HG03097 (cell line): ENCODE data around the gene PGC.

Experiments
- ATAC-seq: cut with Tn5 transposase; IDR thresholded peaks from one replicate; pipeline ENCODE4 v1.9.1; 2021; ENCODE audit not compliant: unreplicated experiment, low FRiP score

Gene PGC

DNA sequence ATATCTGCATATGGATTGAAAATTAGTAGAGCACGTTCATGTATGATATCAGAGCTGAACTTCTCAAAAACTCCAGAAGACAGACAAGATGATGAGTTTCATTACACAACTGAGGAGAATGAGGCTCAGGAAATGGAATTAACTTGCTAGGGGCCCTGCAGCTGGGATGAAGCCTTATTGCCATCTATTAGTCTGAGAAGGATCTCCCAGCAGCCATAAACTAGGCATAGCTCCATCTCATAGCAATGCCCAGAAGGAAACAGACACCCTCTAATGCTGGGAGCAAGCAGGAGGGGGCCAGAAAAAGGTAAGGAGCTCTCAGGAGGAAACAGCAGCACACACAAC is 29.8 kb downstream of the PGC start:
- no peak for ATAC-seq

DNA sequence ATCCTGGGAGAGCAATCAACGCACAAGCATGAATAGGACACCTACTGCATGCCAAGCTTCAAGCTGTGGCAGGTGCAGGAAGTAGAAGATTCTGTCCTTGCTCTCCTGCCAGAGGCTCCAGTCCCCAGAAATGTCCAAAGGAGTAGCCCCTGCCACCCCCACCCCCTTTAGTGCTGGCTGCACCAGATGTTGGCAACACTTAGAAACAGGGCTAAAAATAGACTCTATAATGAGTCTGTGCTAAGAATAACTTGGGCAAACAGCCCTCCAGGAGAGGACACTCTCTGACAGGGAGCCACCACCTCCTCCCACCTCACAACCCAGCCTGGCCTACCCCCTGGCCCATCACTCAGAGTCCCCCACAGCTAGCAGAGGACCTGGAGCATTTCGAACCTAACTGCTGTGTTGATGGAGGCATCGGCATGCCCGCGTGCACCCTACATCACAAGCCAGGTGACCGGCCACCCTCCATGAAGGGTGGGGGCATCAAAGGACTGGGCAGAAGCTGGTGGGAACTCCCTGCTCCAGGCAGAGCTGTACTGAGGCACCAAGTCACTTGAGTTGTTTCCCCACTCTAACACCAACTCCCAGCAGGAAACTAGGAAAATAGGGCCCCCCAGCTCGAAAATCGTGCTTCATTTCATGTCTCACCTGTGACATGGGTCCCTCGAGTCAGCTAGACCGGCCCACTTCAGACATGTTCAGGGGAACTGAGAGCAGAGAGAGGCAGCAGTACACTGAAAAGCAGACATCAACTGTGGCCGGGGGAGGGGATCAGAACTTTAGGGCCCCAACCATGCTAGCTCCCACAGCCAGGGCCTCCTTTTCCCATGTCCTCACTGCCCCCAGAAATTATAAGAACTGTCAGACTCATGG is 30.4 kb downstream of the PGC start:
- no peak for ATAC-seq

- ATAC-seq, result no peak
These were observed 31.2 kb downstream of the PGC start for GRCh38 chr6:41715795-41716515.

DNA sequence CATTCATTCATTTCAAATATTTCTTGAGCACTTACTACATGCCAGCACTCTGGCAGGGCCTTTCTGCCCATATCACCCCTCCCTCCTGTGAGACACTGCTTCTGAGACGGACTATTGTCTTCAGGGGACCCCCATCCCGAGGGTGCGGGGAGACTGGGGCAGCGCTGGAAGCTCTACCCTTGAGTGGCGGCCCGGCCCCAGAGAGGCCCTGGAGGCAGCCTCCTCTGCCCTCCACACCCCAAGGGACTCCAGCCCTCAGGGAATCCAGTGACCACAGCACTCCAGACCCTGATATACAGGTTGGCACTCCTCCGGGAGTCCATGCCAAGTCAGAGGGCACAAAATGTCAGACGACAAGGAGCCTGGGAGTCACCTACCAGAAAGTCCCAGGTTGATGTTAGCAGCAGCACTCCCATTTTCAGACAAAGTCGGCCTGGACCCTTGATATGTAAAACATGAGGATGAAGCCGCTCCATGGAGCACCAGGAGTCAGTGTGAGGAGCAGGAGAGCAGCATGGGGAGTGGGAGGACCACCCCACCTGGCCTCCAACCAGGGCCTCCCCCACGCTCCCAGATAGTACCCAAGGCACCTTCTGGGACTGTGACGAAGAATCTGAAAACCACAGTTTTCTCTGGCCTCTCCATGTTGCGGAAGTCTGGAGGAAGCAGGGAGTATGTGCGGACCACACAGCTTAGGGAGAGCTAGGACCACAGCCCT is 32.5 kb downstream of the PGC start:
- no peak for ATAC-seq

GRCh38 chr6:41713650-41714291 is 33.4 kb downstream of the PGC start:
- ATAC-seq, result peak; percentile 58

- ATAC-seq, result peak; percentile 3
These were observed 34.0 kb downstream of the PGC start for GRCh38 chr6:41713159-41713649.

DNA sequence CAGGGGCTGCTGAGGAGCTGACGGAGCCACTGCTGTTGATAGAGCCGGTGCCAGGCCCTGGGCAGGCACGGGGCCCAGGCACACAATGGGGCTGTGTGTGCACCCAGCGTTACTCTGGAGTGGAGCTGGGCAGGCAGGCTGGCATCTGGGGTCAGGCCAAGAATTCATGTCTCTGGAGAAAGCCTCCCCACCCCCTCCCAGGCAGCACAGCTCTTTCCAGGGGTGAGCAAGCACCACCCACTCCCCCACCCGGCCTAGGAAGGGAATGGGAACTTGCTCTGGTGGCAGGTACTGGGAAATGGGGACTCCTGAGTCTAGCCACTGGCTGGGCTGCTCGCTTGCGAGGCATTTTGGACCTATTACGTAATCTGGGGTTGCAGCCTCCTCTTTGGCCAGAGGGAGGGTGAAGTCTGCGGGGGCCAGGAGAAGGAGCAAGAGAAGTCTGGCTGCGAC is 34.5 kb downstream of the PGC start:
- ATAC-seq, result no peak

- ATAC-seq, result no peak
These were observed 35.7 kb downstream of the PGC start for GRCh38 chr6:41711323-41712038.

- no peak for ATAC-seq
These were observed 37.8 kb downstream of the PGC start for GRCh38 chr6:41709375-41709774.

GRCh38 chr6:41708856-41709255 is 38.3 kb downstream of the PGC start:
- no peak for ATAC-seq

DNA sequence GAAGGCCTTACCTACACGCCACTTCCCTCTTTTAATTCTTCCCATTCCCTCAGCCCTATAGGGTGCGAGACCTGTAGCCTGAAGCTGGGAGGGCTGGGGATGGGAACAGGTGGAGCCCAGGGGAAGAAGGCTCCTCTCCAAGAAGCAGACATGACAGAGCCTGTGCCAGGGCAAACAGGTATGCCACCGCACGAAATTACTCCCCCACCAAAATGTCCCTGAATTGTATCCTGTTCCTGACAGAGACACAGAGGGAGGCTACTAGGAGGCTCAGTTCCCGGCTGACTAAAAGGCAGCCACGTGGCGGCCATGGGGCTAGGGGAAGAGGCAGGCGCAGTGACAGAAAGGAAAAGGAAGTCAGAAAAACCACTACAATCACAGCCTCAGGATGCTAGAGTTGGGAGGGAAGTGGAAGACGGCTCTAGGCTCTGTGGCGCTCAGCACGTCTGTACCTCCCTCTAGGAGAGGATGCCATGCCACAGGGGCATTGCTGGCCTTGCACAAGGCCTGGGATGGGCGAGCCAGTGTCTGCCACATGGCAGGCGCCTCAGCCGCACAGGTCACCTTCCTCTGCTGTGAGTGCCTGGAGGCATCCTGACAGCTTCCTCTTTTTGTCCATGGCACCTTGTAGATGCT is 39.5 kb downstream of the PGC start:
- no peak for ATAC-seq

DNA sequence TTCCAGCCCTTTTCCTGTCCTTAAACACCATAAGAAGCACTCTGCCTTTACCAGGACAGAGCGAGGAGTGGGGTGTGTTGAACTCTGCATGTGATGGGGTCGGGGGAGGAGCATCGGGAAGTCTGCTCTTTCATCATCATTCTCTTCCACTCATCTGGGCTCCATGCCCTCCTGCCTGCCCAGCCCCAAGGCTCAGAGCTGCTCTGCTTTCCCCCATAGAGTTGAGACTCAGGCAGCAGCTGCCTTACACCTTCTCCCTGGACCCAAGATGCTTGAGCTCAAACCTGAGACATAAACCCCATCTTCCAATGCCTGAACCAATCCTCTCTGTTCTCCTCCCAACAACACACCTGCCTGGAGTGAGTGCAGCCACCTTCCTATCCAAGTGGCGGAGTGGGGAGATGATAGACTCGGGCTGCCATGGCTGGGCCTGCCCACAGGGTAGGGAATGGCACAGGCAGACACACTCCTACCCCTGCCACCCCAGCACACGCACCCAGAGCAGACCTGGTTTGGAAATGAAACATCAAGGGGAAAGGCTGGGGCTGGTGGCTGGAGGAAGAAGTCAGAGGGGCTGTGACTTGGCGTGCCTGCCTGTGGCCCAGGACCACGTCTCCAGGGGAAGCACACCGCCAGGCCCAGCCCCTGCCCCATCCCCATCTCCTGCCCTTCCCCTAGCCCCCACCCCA is 40.2 kb downstream of the PGC start:
- ATAC-seq, result no peak

DNA sequence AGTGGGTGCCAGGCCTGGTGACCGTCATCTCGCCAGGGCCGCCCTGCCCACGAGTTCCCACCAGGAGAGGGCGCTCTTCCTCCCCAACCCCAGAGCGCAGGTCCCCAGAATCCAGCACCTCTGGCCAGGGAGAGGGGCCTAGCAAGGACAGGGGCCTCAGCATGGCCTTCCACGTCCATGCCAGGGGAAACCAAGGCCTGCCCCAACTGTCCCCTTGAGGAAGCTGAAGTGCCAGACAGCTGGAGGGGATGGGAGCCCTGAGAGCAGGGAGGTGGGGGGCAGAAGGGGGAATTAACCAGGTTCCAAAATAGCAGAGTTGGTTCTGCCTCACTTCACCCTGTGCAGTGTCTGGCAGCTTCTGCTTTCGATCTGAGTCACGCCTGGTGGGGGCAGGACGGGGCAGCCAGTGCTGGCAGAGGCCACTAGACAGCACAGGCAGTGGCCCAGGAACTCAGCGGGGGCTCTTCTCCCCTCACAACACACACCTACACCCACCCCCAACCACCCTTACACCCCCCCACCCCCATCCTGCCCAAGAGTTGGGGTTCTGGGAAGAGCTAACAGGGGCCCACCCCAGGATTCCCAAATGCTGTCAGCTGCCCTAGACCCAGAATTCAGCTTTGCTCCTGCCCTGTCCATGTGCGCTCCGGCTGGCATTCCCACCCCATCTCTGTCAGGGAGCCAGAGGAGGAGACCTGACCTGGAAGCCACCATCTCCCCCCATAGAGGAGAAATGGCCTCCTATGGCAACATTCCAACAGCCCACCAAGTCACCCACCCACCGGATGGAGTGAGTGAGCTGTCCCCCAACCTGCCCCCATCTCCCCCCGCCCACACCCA is 41.0 kb downstream of the PGC start:
- ATAC-seq, result peak; percentile 66

DNA sequence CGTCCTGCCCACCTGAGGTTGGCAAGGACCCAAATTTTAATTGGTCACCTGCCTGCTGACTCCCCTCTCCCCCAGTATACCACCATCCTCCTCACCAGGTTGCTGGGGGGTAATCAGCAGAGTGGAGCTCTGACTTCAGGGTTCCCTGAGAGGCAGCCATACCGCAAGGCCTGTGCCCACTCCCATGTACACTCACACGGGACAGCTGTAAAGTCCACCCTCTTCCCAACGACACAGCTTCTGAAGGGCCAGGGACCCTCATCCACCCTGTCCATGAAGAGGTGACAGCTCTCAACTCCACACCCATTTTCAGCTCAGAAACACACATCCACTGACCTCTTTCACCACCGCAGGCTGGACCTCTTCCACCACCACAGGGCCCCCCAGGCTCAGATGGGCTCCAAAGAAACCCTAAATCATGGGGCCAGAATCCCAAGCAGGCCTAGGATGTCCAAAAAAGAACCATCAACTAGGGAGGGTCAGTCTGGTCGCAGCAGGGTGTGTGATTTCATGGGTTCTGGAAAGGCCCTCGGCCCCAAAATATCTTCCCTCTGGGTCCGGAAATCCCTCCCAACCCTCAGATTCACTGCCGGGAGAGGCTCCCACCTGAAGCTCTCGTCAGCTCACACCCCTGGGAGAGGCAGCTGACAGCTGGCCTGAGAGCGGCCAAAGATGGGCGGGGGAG is 41.7 kb downstream of the PGC start:
- ATAC-seq, result no peak

GRCh38 chr6:41704656-41705310 is 42.4 kb downstream of the PGC start:
- no peak for ATAC-seq

DNA sequence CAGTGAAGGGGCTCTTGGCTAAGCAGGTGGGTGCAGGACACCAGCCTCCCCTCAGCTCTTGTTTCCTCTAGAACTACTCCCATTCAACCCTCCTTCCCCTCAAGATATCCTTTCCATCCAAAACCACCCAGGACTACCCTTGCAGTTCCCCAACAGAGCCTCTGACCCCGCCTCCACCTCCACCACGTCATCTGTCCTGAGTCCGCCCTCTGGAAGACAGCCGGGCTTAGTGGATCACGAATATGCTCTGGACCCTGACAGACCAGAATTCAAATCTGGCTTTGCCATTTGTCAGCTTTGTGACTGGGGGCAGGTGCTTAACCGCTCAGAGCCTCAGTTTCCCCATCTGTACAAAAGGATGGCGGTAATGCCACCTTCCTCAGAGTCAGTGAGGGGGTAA is 43.2 kb downstream of the PGC start:
- no peak for ATAC-seq
